IMR-90 (cell line): ENCODE data around the gene CIBAR2. TPM values are rescaled to one million over a fixed set of nuclear protein-coding genes. Genes with fewer than 3 reads are reported as not detected.

ENCODE experiments used
- ATAC-seq: fragments of 200-7000 bp; cut with Tn5 transposase; 2 replicates; pipeline ENCODE4 v1.9.1; 2020; ENCODE audit warnings: low read depth, mild to moderate bottlenecking, moderate library complexity
- BruUV-seq: library from RNA; stranded (reverse); fragments of 400-500 nt; replicated peaks from 2 replicates; lab custom pipeline; 2021; lab: Mats Ljungman, UMichigan
- CTCF ChIA-PET: fragments of 300-600 bp; formaldehyde crosslinking; extraction: SDS; loops from one replicate; lab custom pipeline; 2021; ENCODE audit warnings: antibody characterized with exemption; lab: Yijun Ruan, JAX
- POLR2A ChIA-PET: fragments of 300-600 bp; sonication (Branson Sonifier 250); formaldehyde crosslinking; loops from one replicate; lab custom pipeline; 2022; ENCODE audit warnings: antibody characterized with exemption; ENCODE audit not compliant: unreplicated experiment; lab: Charles Lee
- DNase-seq: peaks from one replicate; pipeline ENCODE4 v3.0.0; 2013
- H2AFZ ChIP-seq: replicated peaks from 2 replicates; pipeline ENCODE3; 2013; ENCODE audit warnings: low read length, mild to moderate bottlenecking; ENCODE audit not compliant: poor library complexity
- H2AK5ac ChIP-seq: 2 replicates; pipeline ENCODE4 v1.6.1; 2013; ENCODE audit warnings: low read depth, low read length, inconsistent platforms
- H2AK9ac ChIP-seq: replicated peaks from 2 replicates; pipeline ENCODE3; 2013; ENCODE audit warnings: mild to moderate bottlenecking, low read depth, low read length, moderate library complexity; ENCODE audit not compliant: poor library complexity
- H2BK120ac ChIP-seq: 2 replicates; pipeline ENCODE4 v1.6.1; 2013; ENCODE audit warnings: low read depth, low read length, inconsistent platforms
- H2BK15ac ChIP-seq: 3 replicates; pipeline ENCODE4 v1.6.1; 2013; ENCODE audit warnings: low read depth, low read length, inconsistent platforms
- H2BK20ac ChIP-seq: 2 replicates; pipeline ENCODE4 v1.6.1; 2013; ENCODE audit warnings: low read depth, mild to moderate bottlenecking, inconsistent platforms, low read length, moderate library complexity
- H2BK5ac ChIP-seq: 2 replicates; pipeline ENCODE4 v1.6.1; 2013; ENCODE audit warnings: mild to moderate bottlenecking, low read depth, low read length, inconsistent platforms; ENCODE audit not compliant: poor library complexity, severe bottlenecking
- H3K14ac ChIP-seq: replicated peaks from 2 replicates; pipeline ENCODE4 v1.6.1; 2013; ENCODE audit warnings: low read depth, low read length, inconsistent platforms
- H3K18ac ChIP-seq: 2 replicates; pipeline ENCODE4 v1.6.1; 2013; ENCODE audit warnings: low read depth, low read length, control low read depth
- H3K23ac ChIP-seq: 2 replicates; pipeline ENCODE4 v1.6.1; 2013; ENCODE audit warnings: low read depth, low read length, inconsistent platforms
- H3K27ac ChIP-seq: 2 replicates; pipeline ENCODE4 v1.5.1; 2013; ENCODE audit warnings: mild to moderate bottlenecking, control low read depth, low read length; ENCODE audit not compliant: insufficient read depth
- H3K27me3 ChIP-seq: 2 replicates; pipeline ENCODE4 v1.6.1; 2013; ENCODE audit warnings: low read length; ENCODE audit not compliant: control insufficient read depth, insufficient read depth
- H3K36me3 ChIP-seq: 2 replicates; pipeline ENCODE4 v1.6.1; 2013; ENCODE audit warnings: low read length, mixed read lengths; ENCODE audit not compliant: control insufficient read depth, insufficient read depth
- H3K4ac ChIP-seq: 2 replicates; pipeline ENCODE4 v1.6.1; 2013; ENCODE audit warnings: low read depth, low read length, inconsistent platforms
- H3K4me1 ChIP-seq: 2 replicates; pipeline ENCODE4 v1.6.1; 2013; ENCODE audit warnings: low read length, mixed read lengths; ENCODE audit not compliant: control insufficient read depth, insufficient read depth
- H3K4me2 ChIP-seq: 2 replicates; pipeline ENCODE4 v1.6.1; 2013; ENCODE audit warnings: low read depth, mild to moderate bottlenecking, control low read depth, low read length, moderate library complexity
- H3K4me3 ChIP-seq: 2 replicates; pipeline ENCODE4 v1.5.1; 2013; ENCODE audit warnings: low read depth, mild to moderate bottlenecking, control low read depth, low read length, moderate library complexity; ENCODE audit not compliant: insufficient read depth
- H3K56ac ChIP-seq: 2 replicates; pipeline ENCODE4 v1.6.1; 2013; ENCODE audit warnings: low read length, inconsistent platforms; ENCODE audit not compliant: insufficient read depth; ENCODE audit errors: extremely low read depth
- H3K79me1 ChIP-seq, 2 experiments: 2 replicates each; pipeline ENCODE4 v1.6.1; 2013; ENCODE audit warnings: low read length in 2 of 2, inconsistent platforms in 1 of 2, low read depth in 1 of 2
- H3K9ac ChIP-seq: 2 replicates; pipeline ENCODE4 v1.6.1; 2013; ENCODE audit warnings: low read depth, low read length, control low read depth
- H3K9me1 ChIP-seq: 2 replicates; pipeline ENCODE4 v1.6.1; 2013; ENCODE audit warnings: low read length, inconsistent platforms; ENCODE audit not compliant: insufficient read depth
- H3K9me3 ChIP-seq: 2 replicates; pipeline ENCODE4 v1.6.1; 2013; ENCODE audit warnings: low read length; ENCODE audit not compliant: control insufficient read depth, insufficient read depth
- H4K20me1 ChIP-seq: 2 replicates; pipeline ENCODE4 v1.6.1; 2013; ENCODE audit warnings: low read length, inconsistent platforms; ENCODE audit not compliant: insufficient read depth
- H4K5ac ChIP-seq: 2 replicates; pipeline ENCODE4 v1.6.1; 2013; ENCODE audit warnings: mild to moderate bottlenecking, low read depth, low read length, control low read depth
- H4K8ac ChIP-seq, 2 experiments: 2 replicates each; pipeline ENCODE4 v1.6.1; 2013; ENCODE audit warnings: low read depth in 2 of 2, low read length in 2 of 2, control low read depth in 1 of 2, inconsistent platforms in 1 of 2
- H4K91ac ChIP-seq: 2 replicates; pipeline ENCODE4 v1.6.1; 2013; ENCODE audit warnings: low read depth, low read length, inconsistent platforms; ENCODE audit not compliant: insufficient read depth
- BHLHE40 ChIP-seq: fragments of 150-350 bp; IDR thresholded peaks from 2 replicates; pipeline ENCODE4 v1.6.1; 2016; ENCODE audit warnings: mild to moderate bottlenecking, low read depth, low read length
- CEBPB ChIP-seq: IDR thresholded peaks from 2 replicates; pipeline ENCODE4 v1.6.1; 2012; ENCODE audit warnings: low read depth, low read length, improper control_type of control experiment
- CTCF ChIP-seq: conservative IDR thresholded peaks from 2 replicates; pipeline ENCODE4 v1.5.1; 2012; ENCODE audit warnings: mild to moderate bottlenecking, low read depth, low read length, improper control_type of control experiment
- ELK1 ChIP-seq: fragments of 150-350 bp; IDR thresholded peaks from 2 replicates; pipeline ENCODE4 v1.6.1; 2016; ENCODE audit warnings: low read depth, mild to moderate bottlenecking, low read length, moderate library complexity, borderline replicate concordance
- MAFK ChIP-seq: IDR thresholded peaks from 2 replicates; pipeline ENCODE4 v1.6.1; 2012; ENCODE audit warnings: low read depth, low read length, improper control_type of control experiment
- MAZ ChIP-seq: IDR thresholded peaks from 2 replicates; pipeline ENCODE4 v1.6.1; 2012; ENCODE audit warnings: low read depth, mild to moderate bottlenecking, low read length, improper control_type of control experiment, moderate library complexity, borderline replicate concordance
- MXI1 ChIP-seq: IDR thresholded peaks from 2 replicates; pipeline ENCODE4 v1.6.1; 2012; ENCODE audit warnings: low read depth, mild to moderate bottlenecking, low read length, moderate library complexity, borderline replicate concordance
- POLR2A ChIP-seq: IDR thresholded peaks from 2 replicates; pipeline ENCODE4 v1.6.1; 2012; ENCODE audit warnings: mild to moderate bottlenecking, low read depth, low read length
- RAD21 ChIP-seq: IDR thresholded peaks from 2 replicates; pipeline ENCODE4 v1.6.1; 2012; ENCODE audit warnings: low read length, improper control_type of control experiment
- RCOR1 ChIP-seq: IDR thresholded peaks from 2 replicates; pipeline ENCODE4 v1.6.1; 2012; ENCODE audit warnings: mild to moderate bottlenecking, low read length, improper control_type of control experiment; ENCODE audit not compliant: insufficient replicate concordance
- SMC3 ChIP-seq: fragments of 150-350 bp; IDR thresholded peaks from 2 replicates; pipeline ENCODE4 v1.6.1; 2016; ENCODE audit warnings: low read depth, mild to moderate bottlenecking, antibody characterized with exemption, low read length, moderate library complexity
- USF2 ChIP-seq: fragments of 150-350 bp; IDR thresholded peaks from 2 replicates; pipeline ENCODE4 v1.6.1; 2017; ENCODE audit warnings: mild to moderate bottlenecking, antibody characterized with exemption, low read length, low read depth
- WGBS, 2 experiments: methylation state at CpG; one replicate each; pipeline versions ENCODE4 v1.1.5 to v1.1.7; 2013; ENCODE audit warnings: missing lambda C conversion rate in 2 of 2; ENCODE audit not compliant: insufficient read length in 1 of 2; ENCODE audit errors: extremely low coverage in 2 of 2; 5-methylcytosine and 5-hydroxymethylcytosine counted together
- dilution Hi-C: fragments of 300-500 bp; cut with HindIII; formaldehyde crosslinking; loops from one replicate; pipeline ENCODE4 v1.14.3; 2018; ENCODE audit warnings: low sequenced_read_pairs; ENCODE audit not compliant: unreplicated experiment
- in situ Hi-C: fragments of 300-500 bp; cut with MboI; formaldehyde crosslinking; loops from 3 replicates; pipeline ENCODE4 v1.14.3; 2019; ENCODE audit warnings: low sequenced_read_pairs, inconsistent platforms, mixed read lengths
- intact Hi-C: fragments of 100-400 bp; cut with micrococcal nuclease; formaldehyde crosslinking; loops from 2 replicates; pipeline ENCODE4 v1.10.0; 2022
- polyA plus RNA-seq, 3 experiments: library from polyadenylated mRNA; depleted of rRNA; stranded (reverse); fragments of >200 nt; gene quantifications; 2 replicates each; pipeline ENCODE4 v1.2.3, GENCODE V29; 2012; ENCODE audit warnings: low replicate concordance in 1 of 3
- total RNA-seq: library from RNA; depleted of rRNA; stranded (reverse); fragments of >200 nt; gene quantifications from 2 replicates; pipeline ENCODE4 v1.2.3, GENCODE V29; 2012

The CIBAR2 gene
- total and polyA plus RNA-seq, 2 of the 4 experiments (the other 2 are of a cell fraction) = 0.18 to 0.24 TPM

GRCh38 chr16:85061566-85061965 is 50.7 kb downstream of the CIBAR2 start:
- H3K4me1 ChIP-seq = no peaks in the 10 kb centered on the region; the same call in 1 of the 2 replicates
- H2BK15ac ChIP-seq = no peak overlapping the region
- peaks cover 5 to 19% of the 10 kb centered on the region in 2 experiments; a peak in 3 of 4 replicates for H3K79me1 ChIP-seq
- H3K27ac ChIP-seq = no peak overlapping the region
- no peak overlapping the region for H2BK20ac ChIP-seq
- no peak overlapping the region for H2AFZ ChIP-seq
- H3K4me3 ChIP-seq = no peak overlapping the region
- H4K91ac ChIP-seq = no peak overlapping the region
- no peak overlapping the region for H2AK5ac ChIP-seq
- DNase-seq (no peak), ATAC-seq (no peak)
- ChIA-PET CTCF (no interaction called here), POLR2A (interaction anchor here (0.5 kb wide), 1 partner anchor 89 kb away, joined by 3 read pairs; no protein-coding TSS in a partner anchor)
- in situ Hi-C loops = no loop called here
- no peak overlapping the region for H4K8ac ChIP-seq
- H3K9me1 ChIP-seq = peaks cover 3% of the 10 kb centered on the region; the same call in 1 of the 2 replicates
- no peak overlapping the region for H2BK120ac ChIP-seq
- no peak overlapping the region for H3K56ac ChIP-seq
- H3K27me3 ChIP-seq = no peaks in the 10 kb centered on the region
- WGBS, 2 experiments = 100% methylated on average over 3 of the region's 8 CpGs; no CpG with 5 or more reads in 1 of the 2 experiments
- H4K5ac ChIP-seq = no peak overlapping the region
- peaks cover 7% of the 10 kb centered on the region; the same call in 1 of the 2 replicates for H4K20me1 ChIP-seq
- no TSS peak for BruUV-seq
- no peak overlapping the region for H3K23ac ChIP-seq
- no peaks in the 10 kb centered on the region for H3K36me3 ChIP-seq
- dilution Hi-C loops = no loop called here
- H3K4ac ChIP-seq = no peak overlapping the region
- H3K4me2 ChIP-seq = no peak overlapping the region
- H3K9me3 ChIP-seq = no peaks in the 10 kb centered on the region
- no peak overlapping the region for H3K14ac ChIP-seq
- no peak overlapping the region for H2BK5ac ChIP-seq
- intact Hi-C loops = no loop called here
- no peak overlapping the region for H3K18ac ChIP-seq
- no peak overlapping the region for H3K9ac ChIP-seq
- no peak overlapping the region for H2AK9ac ChIP-seq
- TF ChIP-seq RCOR1 = no peak
- no peak for TF ChIP-seq BHLHE40
- TF ChIP-seq ELK1 = no peak
- TF ChIP-seq SMC3 = no peak
- TF ChIP-seq RAD21 = no peak
- TF ChIP-seq MXI1 = no peak
- TF ChIP-seq CEBPB = no peak
- TF ChIP-seq CTCF = no peak
- TF ChIP-seq USF2 = no peak
- no peak for TF ChIP-seq POLR2A
- TF ChIP-seq MAFK = no peak
- TF ChIP-seq MAZ = no peak
